GM18858 (cell line): Measurements from ENCODE around the gene EYS.

Experiments used
- ATAC-seq: cut with Tn5 transposase; IDR thresholded peaks from one replicate; pipeline ENCODE4 v1.9.1; 2021; ENCODE audit not compliant: unreplicated experiment

EYS gene

GRCh38 chr6:65707126-65707826, at the start of gene EYS:
Gene EYS, minus strand, starts transcription at chr6:65707226. Its CDS starts 211,816 bp downstream, at chr6:65495410.
- no peak for ATAC-seq

- no peak for ATAC-seq
These were observed 39.3 kb upstream of the EYS start for GRCh38 chr6:65746302-65746701.

- ATAC-seq: no peak
These were observed 38.6 kb upstream of the EYS start for GRCh38 chr6:65745614-65746013.

- no peak for ATAC-seq
These were observed 22.0 kb upstream of the EYS start for GRCh38 chr6:65728879-65729479.

GRCh38 chr6:65719101-65719500, 12.1 kb upstream of the EYS start:
- no peak for ATAC-seq

- no peak for ATAC-seq
These were observed 4.5 kb upstream of the EYS start for GRCh38 chr6:65711531-65711930.

- ATAC-seq: no peak
These were observed 2.2 kb upstream of the EYS start for GRCh38 chr6:65709099-65709830.

GRCh38 chr6:65708162-65708561, 1.1 kb upstream of the EYS start:
- no peak for ATAC-seq

GRCh38 chr6:65706436-65706835, 590 bp downstream of the EYS start:
- no peak for ATAC-seq

- no peak for ATAC-seq
These were observed 5.7 kb downstream of the EYS start for GRCh38 chr6:65701325-65701724.

GRCh38 chr6:65700561-65700960, 6.5 kb downstream of the EYS start:
- ATAC-seq: no peak

GRCh38 chr6:65692109-65692508, 14.9 kb downstream of the EYS start:
- ATAC-seq: no peak

- ATAC-seq: no peak
These were observed 26.8 kb downstream of the EYS start for GRCh38 chr6:65680232-65680631.

GRCh38 chr6:65671922-65672321, 35.1 kb downstream of the EYS start:
- ATAC-seq: no peak

GRCh38 chr6:65667916-65668656, 38.9 kb downstream of the EYS start:
- ATAC-seq: no peak

- no peak for ATAC-seq
These were observed 56.9 kb downstream of the EYS start for GRCh38 chr6:65650086-65650485.

GRCh38 chr6:65649392-65649791, 57.6 kb downstream of the EYS start:
- no peak for ATAC-seq

- no peak for ATAC-seq
These were observed 60.5 kb downstream of the EYS start for GRCh38 chr6:65646544-65646943.

GRCh38 chr6:65642776-65643175, 64.2 kb downstream of the EYS start:
- ATAC-seq: no peak

- ATAC-seq: no peak
These were observed 68.8 kb downstream of the EYS start for GRCh38 chr6:65638047-65638831.
